Occipital lobe (tissue), 2 donors: Measurements from ENCODE around the gene SPTY2D1. TPM values are rescaled to one million over a fixed set of nuclear protein-coding genes. Genes with fewer than 3 reads are reported as not detected.

ENCODE experiments used
- DNase-seq: peaks from one replicate; lab custom pipeline; 2025; lab: John Stamatoyannopoulos, UW
- total RNA-seq: library from RNA; depleted of rRNA; stranded (reverse); fragments of >200 nt; gene quantifications from one replicate; pipeline ENCODE4 v1.2.3, GENCODE V29; 2014

The SPTY2D1 gene
- total RNA-seq, 1 donor from 2014 or later, result 11.2 TPM

GRCh38 chr11:18563090-18563730 lies 70.9 kb downstream of the SPTY2D1 start:
- DNase-seq, result no peak

Other genes starting within 250 kb of the SPTY2D1 start
- gene LDHA, start 239.8 kb downstream of the SPTY2D1 start, total RNA-seq, result 119 TPM
- gene LDHC, start 222.0 kb downstream of the SPTY2D1 start, total RNA-seq, result not detected
- 0.62 TPM for gene LDHAL6A, start 178.5 kb downstream of the SPTY2D1 start, total RNA-seq
- gene TSG101, start 107.4 kb downstream of the SPTY2D1 start, total RNA-seq, result 99.8 TPM
- 27.8 TPM for gene UEVLD, start 45.6 kb downstream of the SPTY2D1 start, total RNA-seq
- gene MISFA, start 34.6 kb downstream of the SPTY2D1 start, total RNA-seq, result 0.62 TPM
- gene TMEM86A, start 64.4 kb upstream of the SPTY2D1 start, total RNA-seq, result 6.9 TPM
- 0.16 TPM for gene IGSF22, start 91.8 kb upstream of the SPTY2D1 start, total RNA-seq
- 27.5 TPM for gene PTPN5, start 157.5 kb upstream of the SPTY2D1 start, total RNA-seq